SK-N-SH (cell line): Measurements from ENCODE around the gene ST3GAL2. TPM values are rescaled to one million over a fixed set of nuclear protein-coding genes. Genes with fewer than 3 reads are reported as not detected.
A peak's percentile ranks its signal among the peaks of the same experiment; 100 is the strongest.

ENCODE experiments used
- CTCF ChIA-PET: fragments of 300-600, 350-600 bp; formaldehyde crosslinking; extraction: SDS; loops from one replicate; lab custom pipeline; 2021; lab: Yijun Ruan, JAX
- POLR2A ChIA-PET: fragments of 350-600 bp; sonication (Branson Sonifier 250); formaldehyde crosslinking; extraction: SDS; loops from one replicate; lab custom pipeline; 2020; ENCODE audit warnings: antibody characterized with exemption, inconsistent platforms; lab: Yijun Ruan, JAX
- DNase-seq: peaks from one replicate; pipeline ENCODE4 v3.0.0; 2012
- H2AFZ ChIP-seq: fragments of 200-600 bp; sonication (generic); 2 replicates; pipeline ENCODE4 v1.8.1; 2016; ENCODE audit warnings: antibody characterized with exemption, mild to moderate bottlenecking, low read depth
- H3F3A ChIP-seq: fragments of 200-600 bp; sonication (generic); replicated peaks from 2 replicates; pipeline ENCODE3; 2016; ENCODE audit warnings: antibody characterized with exemption, mild to moderate bottlenecking; ENCODE audit not compliant: insufficient read depth
- H3K27ac ChIP-seq, 2 experiments: fragments of 200-500 bp in 1 of 2; fragments of 200-600 bp in 1 of 2; sonication (Bioruptor generic) in 1 of 2; sonication (generic), shearing (Covaris generic) in 1 of 2; 2 replicates each; pipeline versions ENCODE4 v1.5.1 to v1.6.1; 2014 to 2016; ENCODE audit warnings: low read depth in 2 of 2, inconsistent platforms in 1 of 2, low read length in 1 of 2, mild to moderate bottlenecking in 1 of 2, mixed read lengths in 1 of 2
- H3K27me3 ChIP-seq: fragments of 200-600 bp; sonication (generic), shearing (Covaris generic); 2 replicates; pipeline ENCODE4 v1.6.1; 2016; ENCODE audit warnings: mixed run types; ENCODE audit not compliant: insufficient read depth
- H3K36me3 ChIP-seq, 2 experiments: fragments of 200-500 bp in 1 of 2; fragments of 200-600 bp in 1 of 2; sonication (Bioruptor generic) in 1 of 2; sonication (generic) in 1 of 2; replicated peaks in 1 of 2; 2 replicates each; pipeline versions ENCODE3 to v1.5.1; 2014 to 2016; ENCODE audit warnings: low read length in 1 of 2, mild to moderate bottlenecking in 1 of 2; ENCODE audit not compliant: insufficient read depth in 2 of 2, control insufficient read depth in 1 of 2
- H3K4me1 ChIP-seq, 2 experiments: fragments of 200-500 bp in 1 of 2; fragments of 200-600 bp in 1 of 2; sonication (Bioruptor generic) in 1 of 2; sonication (generic), shearing (Covaris generic) in 1 of 2; 2 replicates each; pipeline versions ENCODE4 v1.5.1 to v1.6.1; 2014 to 2016; ENCODE audit warnings: low read depth in 1 of 2, low read length in 1 of 2, mixed run types in 1 of 2; ENCODE audit not compliant: insufficient read depth in 2 of 2, control insufficient read depth in 1 of 2
- H3K4me2 ChIP-seq: fragments of 200-600 bp; sonication (generic), shearing (Covaris generic); 2 replicates; pipeline ENCODE4 v1.6.1; 2017; ENCODE audit warnings: mixed run types
- H3K4me3 ChIP-seq, 2 experiments: fragments of 200-500 bp in 1 of 2; fragments of 200-600 bp in 1 of 2; sonication (Bioruptor generic) in 1 of 2; sonication (generic), shearing (Covaris generic) in 1 of 2; 2 replicates each; pipeline versions ENCODE4 v1.5.1 to v1.8.1; 2014 to 2016; ENCODE audit warnings: low read depth in 2 of 2, inconsistent platforms in 1 of 2, low read length in 1 of 2, mild to moderate bottlenecking in 1 of 2, mixed read lengths in 1 of 2, moderate library complexity in 1 of 2
- H3K79me2 ChIP-seq: fragments of 200-600 bp; sonication (generic); 2 replicates; pipeline ENCODE4 v1.8.1; 2017; ENCODE audit warnings: mild to moderate bottlenecking; ENCODE audit not compliant: insufficient read depth
- H3K9ac ChIP-seq: fragments of 200-600 bp; sonication (generic); 2 replicates; pipeline ENCODE4 v1.6.1; 2017; ENCODE audit warnings: mixed run types
- H3K9me2 ChIP-seq: fragments of 200-600 bp; sonication (generic); 2 replicates; pipeline ENCODE4 v1.6.1; 2017; ENCODE audit warnings: mixed run types
- H3K9me3 ChIP-seq: fragments of 200-600 bp; sonication (generic); 2 replicates; pipeline ENCODE4 v1.6.1; 2017; ENCODE audit warnings: mixed run types, mild to moderate bottlenecking, moderate library complexity
- H4K20me1 ChIP-seq: fragments of 200-600 bp; sonication (generic); 2 replicates; pipeline ENCODE4 v1.6.1; 2017; ENCODE audit warnings: mild to moderate bottlenecking, mixed run types; ENCODE audit not compliant: insufficient read depth
- CHD2 ChIP-seq: fragments of 150-350 bp; IDR thresholded peaks from 2 replicates; pipeline ENCODE4 v1.6.1; 2018; ENCODE audit warnings: low read length; ENCODE audit not compliant: partially characterized antibody
- EZH2phosphoT487 ChIP-seq: fragments of 200-600 bp; sonication (generic); IDR thresholded peaks from 2 replicates; pipeline ENCODE4 v1.6.1; 2017; ENCODE audit warnings: low read depth, mixed run types, mild to moderate bottlenecking, antibody characterized with exemption, moderate library complexity, borderline replicate concordance
- FOSL2 ChIP-seq: IDR thresholded peaks from 2 replicates; pipeline ENCODE4 v1.4.0; 2012; ENCODE audit warnings: low read depth, mild to moderate bottlenecking, moderate library complexity, borderline replicate concordance
- GATA2 ChIP-seq: sonication (generic); formaldehyde crosslinking; IDR thresholded peaks from 2 replicates; pipeline ENCODE4 v1.5.0; 2020; ENCODE audit warnings: mild to moderate bottlenecking, missing genetic modification reagents
- JUND ChIP-seq: IDR thresholded peaks from 2 replicates; pipeline ENCODE4 v1.4.0; 2012
- MAX ChIP-seq: IDR thresholded peaks from 2 replicates; pipeline ENCODE4 v1.4.0; 2012; ENCODE audit warnings: low read depth
- NFIC ChIP-seq: IDR thresholded peaks from 2 replicates; pipeline ENCODE4 v1.4.0; 2012; ENCODE audit warnings: borderline replicate concordance
- PBX3 ChIP-seq: IDR thresholded peaks from 2 replicates; pipeline ENCODE4; 2012
- POLR2AphosphoS5 ChIP-seq: IDR thresholded peaks from 2 replicates; pipeline ENCODE4 v1.6.1; 2012; ENCODE audit warnings: low read depth, low read length
- RCOR1 ChIP-seq: fragments of 150-350 bp; IDR thresholded peaks from 2 replicates; pipeline ENCODE4 v1.6.1; 2017; ENCODE audit warnings: antibody characterized with exemption, low read length
- REST ChIP-seq: IDR thresholded peaks from 2 replicates; pipeline ENCODE4 v1.6.1; 2012; ENCODE audit warnings: mild to moderate bottlenecking, low read depth, low read length, moderate library complexity
- RFX5 ChIP-seq: IDR thresholded peaks from 2 replicates; pipeline ENCODE4 v1.6.1; 2012; ENCODE audit warnings: mild to moderate bottlenecking, improper control_type of control experiment, low read length
- SMC3 ChIP-seq: IDR thresholded peaks from 2 replicates; pipeline ENCODE4 v1.6.1; 2012; ENCODE audit warnings: low read depth, low read length, improper control_type of control experiment
- TCF12 ChIP-seq: IDR thresholded peaks from 2 replicates; pipeline ENCODE4 v1.4.0; 2012
- TEAD4 ChIP-seq: IDR thresholded peaks from 2 replicates; pipeline ENCODE4 v1.4.0; 2012; ENCODE audit warnings: mild to moderate bottlenecking, borderline replicate concordance; ENCODE audit not compliant: insufficient read depth
- USF2 ChIP-seq: fragments of 150-350 bp; IDR thresholded peaks from 2 replicates; pipeline ENCODE4 v1.6.1; 2017; ENCODE audit warnings: antibody characterized with exemption, low read length, low read depth, borderline replicate concordance
- WGBS: methylation state at CpG from one replicate; pipeline ENCODE4 v1.1.6; 2017; ENCODE audit warnings: low lambda C conversion rate; 5-methylcytosine and 5-hydroxymethylcytosine counted together
- polyA plus RNA-seq, 3 experiments: library from polyadenylated mRNA; depleted of rRNA; stranded (reverse); fragments of >200 nt; gene quantifications; 2 replicates each; pipeline ENCODE4 v1.2.3, GENCODE V29; 2012

Gene ST3GAL2
- polyA plus RNA-seq, 1 of the 3 experiments (the other 2 are of a cell fraction): 19.9 TPM

- H3K4me2 ChIP-seq: peak overlapping the region; percentile 70
- DNase-seq: peak; percentile 79
- TF ChIP-seq RCOR1 (0 out of 2 replicates have a peak, but pooled peaks have one; percentile 20), RFX5 (no peak), SMC3 (0 out of 2 replicates have a peak, but pooled peaks have one; percentile 3), PBX3 (peak; percentile 87), POLR2AphosphoS5 (0 out of 2 replicates have a peak, but pooled peaks have one; percentile 24), GATA2 (CRISPR knock-in tag) (peak; percentile 72), MAX (0 out of 2 replicates have a peak, but pooled peaks have one; percentile 42), CHD2 (peak; percentile 18), EZH2phosphoT487 (no peak), USF2 (no peak), JUND (no peak; the same call in 1 of the 2 replicates), NFIC (peak; percentile 45; the same call in 1 of the 2 replicates), TEAD4 (0 out of 2 replicates have a peak, but pooled peaks have one; percentile 39), TCF12 (peak; percentile 81), FOSL2 (peak; percentile 86), REST (no peak)
- TF ChIP-seq, all 33 proteins: peak for 11
- POLR2A ChIA-PET: no interaction called here
- no peak overlapping the region for H3K4me3 ChIP-seq
- H4K20me1 ChIP-seq: no peaks in the 10 kb centered on the region
- peaks cover 0 to 33% of the 10 kb centered on the region in 2 experiments for H3K36me3 ChIP-seq
- H3K79me2 ChIP-seq: no peaks in the 10 kb centered on the region
- peak overlapping the region; percentile 43; the same call in 1 of the 2 replicates for H3K9ac ChIP-seq
- H3K27me3 ChIP-seq: no peaks in the 10 kb centered on the region
- H3K27ac ChIP-seq: peak overlapping the region; percentile 72 to 82
- H3K9me3 ChIP-seq: no peaks in the 10 kb centered on the region
- no peaks in the 10 kb centered on the region for H3K9me2 ChIP-seq
- peaks cover 12% of the 10 kb centered on the region for H3F3A ChIP-seq
- H3K4me1 ChIP-seq: peaks cover 10 to 11% of the 10 kb centered on the region in 2 experiments; a peak in 3 of 4 replicates
- H2AFZ ChIP-seq: peak overlapping the region; percentile 36
- CTCF ChIA-PET: no interaction called here
- 58% methylated on average over 11 of the region's 13 CpGs for WGBS
Observed at GRCh38 chr16:70476272-70477020, 37.5 kb upstream of the ST3GAL2 start.
